A549 (cell line): ENCODE results near the gene HOOK2. TPM values are rescaled to one million over a fixed set of nuclear protein-coding genes. Genes with fewer than 3 reads are reported as not detected.
"Not testable (repeated sequence)": the region's sequence is repeated elsewhere in the genome, so short reads cannot be mapped to it uniquely, and the experiment has no call there.

Experiments
- ATAC-seq, 2 experiments: fragments of 200-7000 bp in 1 of 2; fragments of >200 bp in 1 of 2; cut with Nextera tagmentation in 1 of 2; cut with Tn5 transposase in 1 of 2; 3 replicates each; pipeline versions ENCODE4 v1.8.0 to v1.9.1; 2018 to 2020; ENCODE audit warnings: mild to moderate bottlenecking in 1 of 2, moderate library complexity in 1 of 2
- CTCF ChIA-PET: fragments of 300-600 bp; sonication (Branson Sonifier 250); formaldehyde crosslinking; extraction: SDS; loops from one replicate; lab custom pipeline; 2021; ENCODE audit warnings: antibody characterized with exemption, inconsistent platforms; lab: Yijun Ruan, JAX
- POLR2A ChIA-PET: fragments of 350-600 bp; formaldehyde crosslinking; extraction: SDS; loops from one replicate; lab custom pipeline; 2021; ENCODE audit warnings: antibody characterized with exemption, inconsistent platforms; lab: Yijun Ruan, JAX
- DNase-seq, 2 experiments: peaks; one replicate each; pipeline versions ENCODE4 v3.0.0 to v3.0.0-alpha.2; 2011 to 2016; ENCODE audit warnings: low read depth in 1 of 2, low spot score in 1 of 2
- FAIRE-seq: peaks from 2 replicates; lab custom pipeline; 2011; peaks lifted over from hg19 to GRCh38; lab: Jason Lieb, UNC
- H3K27ac ChIP-seq, 2 experiments: fragments of >200 bp; sonication (Bioruptor Twin); formaldehyde crosslinking; 3 replicates each; pipeline ENCODE4 v1.5.1; 2016 to 2017
- H3K4me1 ChIP-seq: fragments of >200 bp; sonication (Bioruptor Twin); formaldehyde crosslinking; 3 replicates; pipeline ENCODE4 v1.6.1; 2016
- H3K4me2 ChIP-seq: fragments of >200 bp; sonication (Bioruptor Twin); formaldehyde crosslinking; 3 replicates; pipeline ENCODE4 v1.6.1; 2016
- H3K4me3 ChIP-seq: fragments of >200 bp; sonication (Bioruptor Twin); formaldehyde crosslinking; 3 replicates; pipeline ENCODE4 v1.5.1; 2016
- H3K9me3 ChIP-seq: fragments of >200 bp; sonication (Bioruptor Twin); formaldehyde crosslinking; 3 replicates; pipeline ENCODE4 v1.6.1; 2016
- ATOH8 ChIP-seq: fragments of 250-450 bp; sonication (Bioruptor Pico); IDR thresholded peaks from 2 replicates; pipeline ENCODE4 v1.5.0; 2020; ENCODE audit warnings: low read depth, mild to moderate bottlenecking, moderate library complexity
- BHLHE40 ChIP-seq: IDR thresholded peaks from 2 replicates; pipeline ENCODE4 v1.6.1; 2012; ENCODE audit warnings: low read depth, low read length, inconsistent platforms
- CHD2 ChIP-seq: fragments of 150-350 bp; IDR thresholded peaks from 2 replicates; pipeline ENCODE4 v1.6.1; 2014; ENCODE audit warnings: low read length; ENCODE audit not compliant: partially characterized antibody
- EHF ChIP-seq: fragments of 250-450 bp; sonication (Bioruptor Pico); IDR thresholded peaks from 2 replicates; pipeline ENCODE4 v1.5.0; 2020; ENCODE audit warnings: mild to moderate bottlenecking
- ELK1 ChIP-seq: fragments of 150-350 bp; IDR thresholded peaks from 2 replicates; pipeline ENCODE4 v1.6.1; 2014; ENCODE audit warnings: low read depth, mild to moderate bottlenecking, low read length
- EP300 ChIP-seq, 2 experiments: fragments of >200 bp; sonication (Bioruptor Twin); formaldehyde crosslinking; IDR thresholded peaks; 2 replicates in 1 of 2; 3 replicates in 1 of 2; pipeline ENCODE4 v1.6.1; 2016 to 2017
- FOSB ChIP-seq: fragments of 250-450 bp; sonication (Bioruptor Pico); IDR thresholded peaks from 2 replicates; pipeline ENCODE4 v1.5.0; 2020; ENCODE audit warnings: mild to moderate bottlenecking, moderate library complexity
- FOXS1 ChIP-seq: fragments of 250-450 bp; sonication (Bioruptor Pico); IDR thresholded peaks from 2 replicates; pipeline ENCODE4 v1.5.0; 2020; ENCODE audit warnings: mild to moderate bottlenecking, moderate library complexity
- HDAC2 ChIP-seq: fragments of 200-600 bp; sonication (generic); IDR thresholded peaks from 2 replicates; pipeline ENCODE4 v1.6.1; 2016
- HOXA7 ChIP-seq: fragments of 250-450 bp; sonication (Bioruptor Pico); IDR thresholded peaks from 2 replicates; pipeline ENCODE4 v1.5.0; 2020; ENCODE audit warnings: mild to moderate bottlenecking, moderate library complexity
- HOXB13 ChIP-seq: fragments of 250-450 bp; sonication (Bioruptor Pico); IDR thresholded peaks from 2 replicates; pipeline ENCODE4 v1.5.0; 2020; ENCODE audit warnings: low read depth, mild to moderate bottlenecking, moderate library complexity
- MAFK ChIP-seq: fragments of 450-650 bp; IDR thresholded peaks from 2 replicates; pipeline ENCODE4 v1.6.1; 2014; ENCODE audit not compliant: partially characterized antibody
- MAZ ChIP-seq: fragments of 150-350 bp; IDR thresholded peaks from 2 replicates; pipeline ENCODE4 v1.6.1; 2014; ENCODE audit warnings: antibody characterized with exemption, low read depth, low read length, borderline replicate concordance
- MYC ChIP-seq: IDR thresholded peaks from 2 replicates; pipeline ENCODE4 v1.6.1; 2012; ENCODE audit warnings: mild to moderate bottlenecking, inconsistent platforms, low read length, improper control_type of control experiment, borderline replicate concordance
- NFE2L2 ChIP-seq: fragments of 150-350 bp; conservative IDR thresholded peaks from 2 replicates; pipeline ENCODE4 v1.6.1; 2014; ENCODE audit warnings: low read length
- NR3C1 ChIP-seq: fragments of >200 bp; sonication (Bioruptor Twin); formaldehyde crosslinking; IDR thresholded peaks from 3 replicates; pipeline ENCODE4 v1.6.1; 2017
- PBX3 ChIP-seq: IDR thresholded peaks from 2 replicates; pipeline ENCODE4 v1.6.1; 2012
- RARB ChIP-seq: fragments of 250-450 bp; sonication (Bioruptor Pico); IDR thresholded peaks from 2 replicates; pipeline ENCODE4 v1.8.0; 2021; ENCODE audit warnings: mild to moderate bottlenecking, moderate library complexity
- RFX5 ChIP-seq: fragments of 450-650 bp; IDR thresholded peaks from 2 replicates; pipeline ENCODE4 v1.7.1; 2014; ENCODE audit warnings: antibody characterized with exemption, mild to moderate bottlenecking, moderate library complexity
- SREBF2 ChIP-seq: fragments of 450-650 bp; IDR thresholded peaks from 2 replicates; pipeline ENCODE4 v1.6.1; 2014; ENCODE audit warnings: mild to moderate bottlenecking, moderate library complexity
- TFCP2L1 ChIP-seq: fragments of 250-450 bp; sonication (Bioruptor Pico); IDR thresholded peaks from 2 replicates; pipeline ENCODE4 v1.5.0; 2021; ENCODE audit warnings: mild to moderate bottlenecking
- TP53 ChIP-seq: fragments of 250-450 bp; sonication (Bioruptor Pico); IDR thresholded peaks from 2 replicates; pipeline ENCODE4 v1.5.0; 2021; ENCODE audit warnings: mild to moderate bottlenecking, moderate library complexity
- ZC3H11A ChIP-seq: fragments of 450-650 bp; IDR thresholded peaks from 2 replicates; pipeline ENCODE4 v1.6.1; 2014; ENCODE audit warnings: antibody characterized with exemption, mild to moderate bottlenecking
- ZFP36 ChIP-seq: fragments of 450-650 bp; IDR thresholded peaks from 2 replicates; pipeline ENCODE4 v1.6.1; 2014; ENCODE audit warnings: borderline replicate concordance; ENCODE audit not compliant: partially characterized antibody
- ZNF302 ChIP-seq: fragments of 250-450 bp; sonication (Bioruptor Pico); IDR thresholded peaks from 2 replicates; pipeline ENCODE4 v1.9.0; 2021; ENCODE audit warnings: inconsistent platforms, mild to moderate bottlenecking, moderate library complexity
- WGBS: methylation state at CpG from one replicate; pipeline ENCODE4 v1.1.6; 2017; ENCODE audit errors: missing lambda C conversion rate; 5-methylcytosine and 5-hydroxymethylcytosine counted together
- polyA plus RNA-seq, 4 experiments: library from polyadenylated mRNA; depleted of rRNA in 3 of 4; stranded (reverse); fragments of >200 nt; fragmentation: RNase III in 1 of 4; extraction: RNeasy Plus Mini Kit Qiagen cat#74134 plus additional on column Dnase treatment in 1 of 4; gene quantifications; 2 replicates in 3 of 4; 3 replicates in 1 of 4; pipeline ENCODE4 v1.2.3, GENCODE V29; 2011 to 2017

The HOOK2 gene
- polyA plus RNA-seq, 2 of the 4 experiments (the other 2 are of a cell fraction): 8.3 to 21.5 TPM

- H3K27ac ChIP-seq: no peak overlapping the region
- POLR2A ChIA-PET: no interaction called here
These were observed 24.6 kb upstream of the HOOK2 start for GRCh38 chr19:12799742-12800465.

GRCh38 chr19:12797607-12798006, 22.3 kb upstream of the HOOK2 start:
- not testable (repeated sequence) for H3K4me3 ChIP-seq, H3K4me2 ChIP-seq, ATAC-seq, DNase-seq, H3K27ac ChIP-seq, FAIRE-seq, H3K9me3 ChIP-seq
- WGBS: 81% methylated on average over 7 of the region's 7 CpGs
- H3K4me1 ChIP-seq: peaks cover 21% of the 10 kb centered on the region
- ChIA-PET CTCF (interaction anchor here (0.6 to 17.4 kb wide), 13 partner anchors 8 to 89 kb away, joined by 3 to 901 read pairs (median 10); partner anchors contain the start of genes BEST2, HOOK2, MAST1 and RNASEH2A), POLR2A (interaction anchor here (0.8 kb wide), 1 partner anchor 31 kb away, joined by 3 read pairs; no protein-coding TSS in a partner anchor)

More at GRCh38 chr19:12799742-12800465, 24.6 kb upstream of the HOOK2 start:
- CTCF ChIA-PET: interaction anchor here (1.3 to 17.4 kb wide), 3 partner anchors 33 to 122 kb away, joined by 3 to 901 read pairs (median 44); partner anchors contain the start of gene HOOK2
- TF ChIP-seq ZNF302 (CRISPR knock-in tag): no peak
- no peak for TF ChIP-seq HDAC2
- no peak for TF ChIP-seq FOXS1 (CRISPR knock-in tag)
- TF ChIP-seq HOXA7: no peak
- TF ChIP-seq HOXB13: no peak
- TF ChIP-seq BHLHE40: no peak
- no peak for TF ChIP-seq CHD2
- no peak for TF ChIP-seq PBX3
- TF ChIP-seq MAZ: no peak
- TF ChIP-seq SREBF2: no peak
- no peak for TF ChIP-seq MYC
- no peak for TF ChIP-seq TP53 (CRISPR knock-in tag)
- no peak for TF ChIP-seq FOSB
- FAIRE-seq (no peak), ATAC-seq (no peak), DNase-seq (no peak)
- 74% methylated on average over 12 of the region's 18 CpGs for WGBS
- no peak overlapping the region for H3K4me2 ChIP-seq
- H3K4me3 ChIP-seq: no peak overlapping the region
- peaks cover 12% of the 10 kb centered on the region for H3K4me1 ChIP-seq
- H3K9me3 ChIP-seq: no peaks in the 10 kb centered on the region

GRCh38 chr19:12797141-12797587, 21.8 kb upstream of the HOOK2 start:
- TF ChIP-seq EP300 (IDR thresholded peaks at IDR 0.05) (no peak), ZFP36 (no peak), EHF (CRISPR knock-in tag) (no peak), SREBF2 (no peak), MYC (no peak), TFCP2L1 (no peak), ELK1 (no peak), NFE2L2 (no peak), HOXB13 (no peak), ZC3H11A (no peak), MAFK (no peak), RFX5 (no peak), NR3C1 (no peak), ATOH8 (CRISPR knock-in tag) (no peak), RARB (CRISPR knock-in tag) (no peak), HOXA7 (no peak)
- TF ChIP-seq, all 56 proteins: peak for 0
- Histone ChIP-seq H3K4me2 (no peak overlapping the region), H3K4me1 (peaks cover 21% of the 10 kb centered on the region), H3K27ac (no peak overlapping the region; a peak in 1 of 6 replicates), H3K4me3 (no peak overlapping the region), H3K9me3 (no peaks in the 10 kb centered on the region)
- POLR2A ChIA-PET: interaction anchor here (0.8 kb wide), 1 partner anchor 31 kb away, joined by 3 read pairs; no protein-coding TSS in a partner anchor
- CTCF ChIA-PET: interaction anchor here (0.6 to 17.4 kb wide), 21 partner anchors 8 to 89 kb away, joined by 3 to 901 read pairs (median 10); partner anchors contain the start of genes BEST2, GET3, HOOK2 and MAST1
- DNase-seq: no peak
- ATAC-seq: no peak
- 67% methylated on average over 6 of the region's 6 CpGs for WGBS
- no peak for FAIRE-seq
